Activated T-helper 1 cell treated with Interleukin-2 at 50 U/mL for 16 hours (primary cell): ENCODE measurements around the gene CSF1R.

Experiments
- DNase-seq: peaks from one replicate; pipeline ENCODE4 v3.0.0-alpha.2; 2020; ENCODE audit warnings: low read depth

Gene CSF1R

DNA sequence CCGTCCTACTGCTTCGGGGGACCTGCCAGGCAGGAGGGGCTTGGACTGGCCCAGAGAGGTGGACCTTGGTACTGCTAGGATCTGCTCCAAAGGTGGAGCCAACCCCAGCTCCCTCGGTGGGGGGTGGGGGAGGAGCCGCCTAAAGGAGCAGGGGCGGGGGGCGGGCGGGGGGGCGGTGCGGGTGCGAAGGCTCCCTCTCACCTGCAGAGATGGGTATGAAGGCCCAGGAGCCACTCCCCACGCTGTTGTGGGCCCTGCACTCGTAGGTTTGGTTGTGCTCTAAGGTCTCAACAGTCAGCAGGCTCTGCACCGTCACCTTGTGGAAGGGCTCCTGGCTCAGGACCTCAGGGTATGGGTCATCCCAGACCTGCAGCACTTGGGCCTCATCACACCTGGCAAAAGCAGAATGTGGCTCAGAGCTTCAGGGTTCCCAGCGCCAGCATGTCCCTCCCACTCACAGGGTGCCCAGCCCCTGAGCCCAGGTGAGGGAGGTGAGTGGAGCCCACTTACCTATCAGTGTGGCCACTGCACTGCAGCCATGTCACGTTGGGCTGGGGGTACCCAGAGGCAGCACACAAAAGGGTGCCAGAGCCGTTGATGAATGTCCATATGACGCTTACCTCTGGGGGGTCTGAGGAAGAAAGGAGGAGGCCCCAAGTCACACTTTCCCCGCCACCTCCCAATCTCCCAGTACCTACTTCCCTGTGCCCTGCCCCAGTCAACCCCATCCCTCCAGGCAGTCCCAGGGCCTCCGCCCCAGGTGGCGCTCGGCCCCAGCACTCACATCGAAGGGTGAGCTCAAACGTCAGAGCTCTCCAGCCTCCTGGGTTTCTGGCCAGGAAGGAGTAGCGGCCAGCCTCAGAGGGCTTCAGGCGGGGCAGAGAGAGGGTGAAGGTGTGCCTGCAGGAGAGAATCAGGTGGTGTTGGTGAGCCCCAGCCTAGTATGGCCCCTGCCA, 16.4 kb downstream of the CSF1R start:
- DNase-seq, result no peak

DNA sequence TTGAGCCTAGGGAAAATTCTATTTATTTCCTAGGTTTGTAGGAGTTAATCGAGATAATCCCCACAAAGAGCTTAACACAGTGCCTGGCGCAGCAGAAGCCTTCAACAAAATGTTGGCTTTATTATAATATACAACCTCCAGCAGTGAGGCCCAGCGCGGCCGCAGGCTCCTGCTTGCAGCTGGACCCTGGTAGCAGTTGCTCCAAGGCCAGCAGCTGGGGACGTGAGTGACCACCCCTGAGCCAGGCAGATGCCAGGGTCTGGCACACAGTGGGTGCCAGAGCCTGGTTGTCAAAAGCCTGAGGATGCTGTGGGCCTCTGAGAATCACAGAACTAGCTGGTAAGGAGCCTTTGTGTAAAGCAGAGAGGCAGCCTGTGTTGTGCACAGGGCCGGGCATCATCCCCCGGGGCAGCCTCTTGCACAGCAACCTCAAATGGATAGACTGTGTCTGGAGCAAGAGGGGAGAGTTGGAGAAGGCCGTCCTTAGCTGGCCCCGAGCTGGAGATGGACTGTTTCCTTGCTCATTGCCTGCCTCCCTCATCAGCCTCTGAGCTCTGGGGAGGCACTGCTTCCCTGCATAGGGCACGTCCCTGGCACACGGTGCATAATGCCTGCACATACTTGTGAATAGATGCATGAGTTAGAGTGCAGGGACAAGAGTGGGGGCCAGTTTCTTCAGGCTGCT, 17.3 kb downstream of the CSF1R start:
- no peak for DNase-seq

DNA sequence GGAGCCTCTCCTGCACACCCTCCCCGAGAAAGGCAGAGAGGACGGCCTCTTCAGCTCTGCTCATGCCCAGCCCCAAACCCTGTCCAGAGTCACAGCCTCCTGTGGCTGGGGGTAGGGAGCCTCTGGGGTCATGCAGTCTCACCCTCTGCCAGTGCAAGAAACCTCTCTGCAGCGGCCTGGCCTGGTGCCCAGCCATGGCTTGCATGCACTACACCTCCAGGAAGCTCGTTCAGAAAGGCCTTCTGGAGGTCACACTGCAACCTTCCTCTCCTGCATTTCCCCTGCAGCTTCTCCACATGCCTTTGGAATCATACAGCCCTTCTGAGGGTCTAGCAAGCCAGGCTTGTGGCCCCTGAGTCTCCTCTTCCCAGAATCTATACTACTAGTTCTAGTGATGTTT, 17.9 kb downstream of the CSF1R start:
- no peak for DNase-seq

DNA sequence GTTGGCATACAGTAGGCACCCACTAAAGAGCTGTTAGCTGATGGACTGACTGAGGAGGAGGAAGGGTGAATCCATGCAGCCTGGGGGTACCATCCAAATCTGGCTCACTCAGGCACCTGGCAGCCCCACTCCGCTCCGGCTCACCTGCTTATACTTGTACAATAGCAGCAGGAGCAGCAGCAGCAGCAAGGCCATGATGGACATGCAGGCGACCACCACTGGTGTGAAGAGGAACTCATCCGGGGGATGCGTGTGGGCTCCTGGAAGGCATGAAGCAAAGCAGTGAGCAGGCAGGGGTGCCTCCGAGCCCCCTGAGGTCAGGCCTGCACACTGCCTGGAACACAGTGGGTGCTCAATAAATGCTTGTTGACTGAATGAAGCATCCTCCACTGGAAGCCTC, 18.3 kb downstream of the CSF1R start:
- no peak for DNase-seq

DNA sequence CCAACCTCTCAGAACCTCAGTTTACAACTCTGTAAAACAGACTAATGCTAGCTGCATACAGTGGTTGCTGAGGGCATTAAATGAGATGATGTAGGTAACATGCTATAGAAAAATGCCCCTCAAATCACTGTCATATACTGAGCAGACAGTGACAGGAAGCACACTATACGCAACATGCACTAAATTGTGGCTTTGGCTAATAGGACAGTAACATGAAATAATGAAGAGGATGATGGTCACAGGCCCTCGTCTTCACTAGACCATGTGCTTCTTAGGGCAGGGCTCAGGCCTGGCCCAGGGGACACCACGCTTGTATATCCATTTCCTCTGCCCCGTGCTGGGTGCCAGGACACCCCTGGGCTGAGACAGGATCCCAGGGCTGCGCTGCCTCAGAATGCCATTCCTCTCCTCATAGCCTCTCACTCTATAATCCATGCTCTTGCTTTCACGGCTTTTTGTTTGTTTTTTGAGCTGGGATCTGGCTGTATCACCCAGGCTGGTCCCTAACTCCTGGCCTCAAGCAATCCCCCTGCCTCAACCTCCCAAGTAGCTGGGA, 18.9 kb downstream of the CSF1R start:
- DNase-seq, result no peak

DNA sequence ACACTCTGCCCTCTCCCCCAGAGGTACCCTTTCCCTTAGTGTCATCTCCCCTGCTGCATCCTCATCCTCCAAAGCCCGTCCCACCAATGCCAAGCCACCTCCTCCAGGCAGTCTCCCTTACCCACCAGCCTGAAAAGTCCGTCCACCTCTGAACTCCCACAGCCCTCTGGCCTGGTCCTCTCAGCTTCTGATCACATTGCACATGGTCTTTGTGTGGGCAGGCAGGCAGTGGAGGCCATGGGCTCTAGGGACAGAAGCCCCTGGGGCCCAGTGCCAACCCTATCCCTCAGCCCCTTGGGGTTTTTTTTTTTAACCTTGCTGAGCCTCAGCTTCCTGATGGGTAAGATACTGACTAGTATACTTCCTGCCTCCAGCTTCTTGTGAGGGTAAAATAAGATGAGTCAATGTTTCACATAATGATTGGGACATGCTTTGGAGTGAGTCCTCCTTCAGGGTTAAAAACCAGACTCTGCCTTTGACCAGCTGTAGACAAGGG, 19.4 kb downstream of the CSF1R start:
- DNase-seq, result no peak

DNA sequence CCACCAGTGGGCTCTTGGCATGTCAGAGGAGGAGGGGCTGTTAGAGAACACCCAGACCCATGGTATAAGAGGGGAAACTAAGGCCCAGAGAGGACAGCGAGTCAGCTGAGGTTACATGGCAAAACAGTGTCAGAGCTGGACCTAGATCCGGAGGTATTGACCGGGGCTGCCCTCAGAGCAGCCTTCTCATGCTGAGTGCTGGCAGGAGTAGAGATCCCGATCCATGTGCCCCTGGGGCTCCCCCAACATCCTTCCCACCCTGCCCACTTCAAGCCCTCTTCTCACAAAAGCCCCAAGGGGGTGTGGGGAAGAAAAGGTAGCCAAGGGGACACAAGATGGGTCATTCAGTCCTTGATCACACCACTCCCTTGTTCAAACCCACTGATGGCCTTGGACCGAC, 19.9 kb downstream of the CSF1R start:
- no peak for DNase-seq

DNA sequence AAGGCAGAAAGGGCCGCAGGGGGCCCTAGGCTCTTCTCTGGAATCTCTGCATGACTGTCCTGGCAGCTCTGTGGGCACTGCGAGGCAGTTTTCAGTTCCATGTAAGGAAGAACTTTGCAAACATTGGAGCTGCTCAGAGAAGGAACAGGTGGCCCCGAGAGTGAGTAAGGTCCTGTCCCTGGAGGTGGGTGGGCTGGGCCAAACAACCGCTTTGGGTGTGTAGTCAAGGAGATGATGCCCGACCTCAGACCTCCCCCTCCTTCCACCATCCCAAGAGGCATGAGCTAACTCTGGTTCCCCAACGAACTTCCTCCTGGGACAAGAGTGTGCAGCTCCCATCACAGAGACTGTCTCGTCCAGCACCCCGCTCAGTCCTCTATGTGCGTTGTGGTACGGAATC, 20.5 kb downstream of the CSF1R start:
- no peak for DNase-seq

DNA sequence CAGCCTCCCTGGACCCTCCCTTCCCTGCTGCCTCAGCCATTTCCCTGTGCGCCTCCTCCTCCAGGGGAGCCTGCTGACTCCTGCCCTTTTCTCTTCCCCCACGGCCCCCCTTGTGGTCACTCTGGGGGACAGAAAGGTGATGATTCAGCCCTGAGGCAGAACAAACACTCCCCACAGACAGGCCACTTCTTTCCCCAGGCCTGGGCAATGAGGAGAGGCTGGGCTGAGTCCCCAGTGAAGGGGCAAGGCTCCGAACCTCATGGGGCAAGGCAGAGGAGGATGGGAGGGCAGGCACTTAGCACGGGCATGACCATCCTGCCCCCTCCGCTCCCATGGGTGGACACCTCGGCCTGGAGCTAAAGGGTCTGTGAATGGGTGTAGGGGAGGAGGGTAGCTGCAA, 21.0 kb downstream of the CSF1R start:
- DNase-seq, result no peak

DNA sequence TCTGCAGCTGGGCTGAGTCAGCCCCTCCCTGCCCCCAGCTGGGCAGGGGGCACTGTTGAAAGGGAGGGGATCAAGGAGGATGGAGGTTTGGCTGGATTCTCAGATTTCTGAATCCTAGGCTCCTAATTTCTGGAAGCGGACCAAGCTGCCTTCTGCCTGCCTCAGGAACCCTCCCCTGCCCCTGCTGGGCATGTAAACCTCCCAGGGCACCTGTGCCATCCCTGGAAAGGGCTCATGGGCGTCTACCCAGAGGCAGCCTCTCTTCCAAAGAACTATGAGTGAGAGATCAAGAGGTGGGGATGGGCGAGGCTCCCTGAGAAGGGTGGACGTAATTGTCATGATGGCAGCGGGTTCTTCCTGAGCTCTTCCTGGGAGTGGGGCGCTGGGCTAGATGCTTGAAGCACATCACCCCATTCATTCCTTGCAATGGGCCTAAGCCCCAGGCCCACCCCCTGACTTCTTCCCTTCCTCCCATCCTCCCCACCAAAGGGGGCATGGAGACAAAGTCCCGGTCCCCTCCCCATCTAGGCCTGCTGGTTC, 21.6 kb downstream of the CSF1R start:
- no peak for DNase-seq

DNA sequence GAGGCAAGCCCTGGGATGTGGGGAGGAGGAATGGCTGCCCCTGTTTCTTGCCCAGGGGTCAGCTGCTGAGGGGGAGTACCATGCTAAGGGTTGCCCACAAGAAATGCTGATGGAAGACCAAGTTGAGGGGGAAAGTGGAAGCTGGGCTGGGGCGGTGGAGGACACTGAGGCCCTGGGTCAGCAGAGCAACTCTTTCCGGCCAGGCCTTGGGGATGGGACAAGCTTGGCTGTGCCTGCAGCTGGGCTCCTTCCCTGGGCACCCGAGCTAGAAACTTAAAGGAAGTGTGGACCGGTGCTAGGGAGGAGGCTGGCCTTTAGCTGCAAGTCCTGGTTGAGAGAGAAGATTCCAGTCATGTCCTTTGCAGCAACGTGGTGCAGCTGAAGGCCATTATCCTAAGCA, 22.7 kb downstream of the CSF1R start:
- no peak for DNase-seq

DNA sequence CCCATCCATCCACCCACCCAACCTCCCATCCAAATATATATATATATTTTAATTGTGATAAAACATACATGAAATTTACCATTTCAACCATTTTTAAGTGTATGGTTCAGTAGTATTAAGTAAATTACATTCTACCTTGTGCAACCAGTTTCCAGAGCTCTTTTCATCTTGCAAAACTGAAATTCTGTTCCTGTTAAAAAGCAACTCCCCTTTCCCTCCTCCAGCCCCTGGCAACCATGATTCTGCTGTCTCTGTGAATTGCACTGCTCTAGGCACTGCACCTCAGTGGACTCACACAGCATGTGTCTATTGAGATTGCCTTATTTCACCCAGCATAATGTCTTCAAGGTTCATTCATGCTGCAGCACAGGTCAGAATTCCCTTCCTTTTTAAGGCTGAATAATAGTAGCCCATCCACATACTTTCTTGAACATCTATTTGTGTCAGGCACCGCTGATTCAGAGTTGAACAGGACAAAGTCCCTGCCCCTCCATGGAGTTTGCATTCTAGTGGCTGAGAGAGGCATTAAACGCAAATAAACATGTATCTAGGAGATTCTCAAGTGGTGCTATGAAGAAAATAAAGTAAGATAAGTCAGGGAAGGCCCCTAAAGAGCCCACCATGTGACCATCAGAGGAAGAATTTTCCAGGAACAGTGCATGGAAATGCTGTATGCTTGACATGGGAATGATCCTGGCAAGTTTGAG, 24.0 kb downstream of the CSF1R start:
- no peak for DNase-seq

DNA sequence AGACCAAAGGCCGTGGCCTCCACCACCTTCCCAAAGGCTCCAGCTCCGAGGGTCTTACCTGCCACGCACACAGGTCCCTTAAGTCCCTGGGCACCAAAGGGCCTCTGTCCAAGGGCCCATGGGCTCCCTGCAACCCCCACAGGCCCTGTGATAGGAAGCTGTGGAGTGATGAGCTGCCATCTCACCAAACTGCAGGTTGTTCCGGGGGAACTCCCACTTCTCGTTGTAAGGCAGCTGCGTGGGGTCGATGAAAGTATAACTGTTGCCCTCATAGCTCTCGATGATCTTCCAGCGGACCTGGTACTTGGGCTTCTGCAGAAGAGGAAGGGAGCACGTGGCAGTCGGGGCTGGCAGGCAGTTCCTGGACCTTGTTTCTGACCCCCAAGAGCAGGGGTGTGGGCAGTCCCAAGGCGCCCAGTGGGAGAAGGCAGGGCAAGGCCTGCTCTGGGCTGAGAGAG, 24.8 kb downstream of the CSF1R start:
- DNase-seq, result no peak

DNA sequence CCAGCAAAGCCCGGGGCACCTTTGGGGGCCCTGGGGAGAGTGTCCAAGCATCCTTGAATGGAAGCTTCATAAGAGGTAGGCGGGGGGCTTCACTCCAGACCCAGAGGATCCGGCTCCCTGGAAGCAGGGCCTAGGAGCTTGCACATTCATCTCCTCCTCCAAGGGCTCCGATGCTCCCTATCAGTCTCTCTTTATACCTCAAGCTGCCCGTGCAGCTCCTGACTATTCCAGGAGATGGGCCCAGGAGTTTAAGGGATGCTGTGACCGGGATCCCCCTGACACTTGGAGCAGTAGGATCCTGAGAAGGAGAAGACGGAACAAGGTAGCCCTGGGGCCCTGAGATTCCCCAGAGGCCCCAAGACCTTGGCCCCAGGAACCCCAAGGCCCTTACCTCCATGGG, 25.9 kb downstream of the CSF1R start:
- no peak for DNase-seq

DNA sequence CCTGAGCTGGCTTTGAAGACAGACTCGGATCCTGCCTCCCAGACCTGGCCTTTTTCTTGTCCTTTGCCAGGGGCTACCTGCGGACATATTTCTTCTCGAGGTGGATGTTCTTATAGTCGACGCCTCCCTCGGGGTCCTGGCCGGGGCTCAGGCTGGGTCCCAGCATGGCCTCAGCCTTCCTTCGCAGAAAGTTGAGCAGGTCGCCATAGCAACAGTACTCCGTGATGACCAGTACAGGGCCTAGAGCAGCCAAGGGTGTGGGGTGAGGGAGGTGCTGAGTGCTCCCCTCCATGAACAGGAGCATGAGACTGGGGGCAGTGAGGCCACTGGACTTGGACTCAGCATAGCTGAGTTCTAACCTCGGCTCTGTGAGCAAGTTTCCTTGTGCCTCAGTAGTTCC, 26.7 kb downstream of the CSF1R start:
- no peak for DNase-seq

DNA sequence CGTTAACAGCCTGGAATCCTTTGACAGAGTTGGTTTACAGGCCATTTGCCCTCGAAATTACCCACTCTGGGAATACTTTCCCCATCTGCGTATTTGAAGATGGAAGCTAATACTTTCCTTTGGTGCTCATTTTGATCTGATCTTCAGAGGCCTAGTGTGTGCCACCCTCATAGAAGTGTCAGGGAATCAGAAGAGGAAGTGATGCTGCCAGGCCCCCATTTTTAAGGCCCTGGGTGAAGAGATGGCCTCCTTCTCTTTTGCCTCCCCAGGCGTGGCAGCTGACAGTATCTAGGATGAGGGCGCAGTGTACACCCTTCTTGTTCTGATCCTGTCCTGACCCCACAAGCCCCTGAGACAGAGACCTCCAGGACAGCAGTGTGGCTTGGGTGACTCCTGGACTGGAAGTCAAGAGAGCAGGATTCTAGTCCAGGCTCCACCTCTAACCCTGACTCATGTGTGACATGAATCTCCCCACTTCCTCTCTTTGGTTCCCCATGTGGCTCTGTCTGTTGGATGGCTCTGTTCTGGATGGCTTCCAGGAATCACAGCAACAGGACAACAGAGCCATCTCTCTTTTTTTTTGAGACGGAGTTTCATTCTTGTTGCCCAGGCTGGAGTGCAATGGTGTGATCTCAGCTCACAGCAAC, 27.8 kb downstream of the CSF1R start:
- no peak for DNase-seq

DNA sequence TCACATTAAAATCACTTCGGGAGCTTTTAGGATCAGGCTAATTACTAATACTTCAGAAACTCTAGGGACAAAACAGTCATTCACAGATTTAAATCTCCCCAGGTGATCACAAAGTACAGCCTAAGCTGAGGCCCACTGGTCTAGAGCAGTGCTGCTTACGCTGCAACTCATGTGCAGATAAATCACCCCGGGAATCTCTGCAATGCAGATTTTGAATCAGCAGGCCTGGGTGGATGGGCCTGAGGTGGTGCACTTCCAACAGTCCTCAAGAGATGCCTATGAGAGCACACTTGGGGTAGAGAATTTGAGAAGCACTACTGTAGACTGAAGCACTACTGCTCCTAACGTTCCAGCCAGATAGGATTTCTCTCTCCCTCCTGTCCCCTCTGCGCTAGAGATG, 28.4 kb downstream of the CSF1R start:
- no peak for DNase-seq

DNA sequence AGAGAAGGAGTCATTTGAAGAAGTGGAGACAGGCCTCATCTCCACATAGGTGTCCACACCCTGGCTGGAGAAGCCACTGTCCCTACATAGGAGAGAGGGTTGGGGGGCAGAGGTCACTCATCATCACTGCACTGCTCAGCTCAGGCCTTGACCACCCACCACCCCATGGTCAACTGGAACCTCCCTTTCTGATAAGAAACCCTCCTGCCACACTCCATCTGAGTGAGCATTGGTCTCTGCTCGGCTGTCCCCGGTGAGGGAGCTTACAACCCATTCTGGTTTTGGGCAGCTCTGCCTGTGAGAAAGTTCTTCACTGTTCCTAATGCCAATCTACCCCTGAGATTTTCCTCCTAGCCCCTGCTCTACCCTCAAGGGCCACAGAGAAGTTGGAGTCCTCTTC, 28.8 kb downstream of the CSF1R start:
- no peak for DNase-seq

DNA sequence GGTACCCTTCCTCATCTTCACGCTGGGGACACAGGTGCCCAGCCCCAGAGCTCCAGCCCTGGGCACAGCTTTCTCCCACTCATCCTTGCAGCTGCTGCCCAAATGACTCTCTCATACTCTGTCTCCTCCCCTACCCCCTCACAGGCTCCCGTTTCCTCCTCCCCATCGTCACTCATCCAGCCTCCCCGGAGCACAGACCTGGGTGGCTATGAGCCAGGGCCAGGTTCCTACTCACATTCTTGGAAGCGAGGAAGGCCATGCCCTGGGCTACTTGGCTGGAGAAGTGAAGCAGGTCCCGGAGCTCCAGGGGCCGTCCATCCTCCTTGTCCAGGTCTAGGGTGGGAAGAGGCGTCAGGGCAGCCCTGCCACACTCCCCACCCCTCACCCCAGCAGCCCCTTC, 29.3 kb downstream of the CSF1R start:
- no peak for DNase-seq

DNA sequence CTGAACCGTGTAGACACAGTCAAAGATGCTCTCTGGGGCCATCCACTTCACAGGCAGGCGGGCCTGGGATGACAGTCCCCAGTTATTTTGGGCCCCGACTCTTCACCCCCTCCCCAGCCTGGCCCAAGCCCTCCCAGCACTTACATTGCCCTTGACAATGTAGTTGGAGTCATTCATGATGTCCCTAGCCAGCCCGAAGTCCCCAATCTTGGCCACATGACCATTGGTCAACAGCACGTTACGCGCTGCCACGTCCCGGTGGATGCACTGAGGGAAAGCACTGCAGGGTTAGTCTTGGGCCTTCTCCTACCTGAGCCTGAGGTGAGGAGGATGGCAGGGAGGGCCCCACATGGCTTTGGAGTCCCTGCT, 30.3 kb downstream of the CSF1R start:
- DNase-seq, result no peak

DNA sequence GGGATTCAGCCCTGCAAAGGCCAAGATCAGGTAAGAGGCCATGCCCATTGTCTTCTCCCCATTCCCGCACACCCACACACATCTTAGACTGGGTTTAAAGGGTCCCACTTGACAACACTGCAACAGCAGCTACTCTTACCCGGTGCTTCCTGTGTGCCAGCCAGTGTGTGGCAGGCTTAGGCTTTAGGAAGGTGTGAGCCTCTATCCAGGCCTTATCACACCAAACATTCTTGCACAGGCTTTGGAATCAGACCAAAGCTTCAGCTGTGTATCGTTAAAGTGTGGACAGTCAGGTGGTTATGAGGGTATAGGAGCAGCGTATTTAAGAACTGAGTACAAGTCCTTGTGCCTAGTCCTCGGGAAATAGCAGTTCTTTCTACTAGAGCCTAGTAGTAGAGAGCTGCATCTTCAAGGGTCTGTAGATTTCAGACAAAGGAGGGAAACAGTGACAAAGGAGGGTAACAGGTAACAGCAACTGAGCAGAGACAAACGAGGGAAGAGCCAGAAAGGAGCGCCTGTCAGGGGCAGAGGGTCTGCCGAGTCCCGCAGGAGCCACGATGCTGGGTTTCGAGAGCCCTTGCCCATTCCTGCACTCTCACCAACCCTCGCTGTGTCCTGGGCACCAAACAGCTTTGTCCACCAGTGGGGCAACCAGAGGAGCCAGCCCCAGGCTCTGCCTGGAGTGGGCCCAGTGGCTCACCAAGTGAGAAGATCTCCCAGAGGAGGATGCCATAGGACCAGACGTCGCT, 30.9 kb downstream of the CSF1R start:
- DNase-seq, result no peak
